ENCODE measurements around the gene GPR148.

GPR148 gene

DNA sequence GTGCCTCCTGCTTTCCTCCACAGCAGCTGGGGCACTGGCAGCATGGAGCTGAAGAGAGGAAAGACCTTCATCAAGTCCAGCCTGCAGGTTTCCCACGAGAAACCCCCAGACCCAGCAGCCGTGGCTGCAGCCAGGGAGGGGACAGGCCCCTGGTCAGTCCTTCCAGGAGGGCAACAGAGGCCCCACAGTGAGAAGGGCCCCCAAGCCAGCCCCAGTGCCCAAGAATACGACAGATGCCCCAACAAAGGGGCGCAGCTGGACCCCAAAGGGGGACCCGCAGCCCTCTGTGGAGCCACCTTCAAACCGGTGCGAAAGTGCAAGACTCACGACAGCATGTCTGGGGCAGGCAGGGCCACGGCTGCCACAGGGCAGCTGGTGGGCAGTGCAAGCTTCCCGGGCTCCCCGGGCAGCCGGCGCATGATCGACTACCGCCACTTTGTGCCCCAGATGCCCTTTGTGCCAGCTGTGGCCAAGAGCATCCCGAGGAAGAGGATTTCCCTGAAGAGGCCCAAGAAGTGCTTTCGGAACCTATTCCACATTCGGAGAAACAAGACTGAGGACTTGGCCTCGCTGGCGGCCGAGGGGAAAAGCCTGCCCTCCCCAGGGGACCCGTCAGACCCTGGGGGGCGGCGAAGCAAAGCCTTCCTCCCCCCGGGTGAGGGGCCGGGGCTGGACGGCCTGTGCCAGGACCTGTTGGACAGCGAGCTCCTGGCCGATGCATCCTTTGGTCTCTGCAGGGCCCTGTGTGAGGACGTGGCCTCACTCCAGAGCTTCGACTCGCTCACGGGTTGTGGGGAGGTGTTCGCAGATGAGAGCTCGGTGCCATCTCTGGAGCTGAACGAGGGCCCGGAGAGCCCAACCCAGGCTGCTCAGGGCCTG, 33.4 kb downstream of the GPR148 start:
- no peak overlapping the region for H3K4me3 ChIP-seq (ENCODE audit: low read length)
- DNase-seq (ENCODE audit: low read depth) = no peak
- TF ChIP-seq, protein P1, sequence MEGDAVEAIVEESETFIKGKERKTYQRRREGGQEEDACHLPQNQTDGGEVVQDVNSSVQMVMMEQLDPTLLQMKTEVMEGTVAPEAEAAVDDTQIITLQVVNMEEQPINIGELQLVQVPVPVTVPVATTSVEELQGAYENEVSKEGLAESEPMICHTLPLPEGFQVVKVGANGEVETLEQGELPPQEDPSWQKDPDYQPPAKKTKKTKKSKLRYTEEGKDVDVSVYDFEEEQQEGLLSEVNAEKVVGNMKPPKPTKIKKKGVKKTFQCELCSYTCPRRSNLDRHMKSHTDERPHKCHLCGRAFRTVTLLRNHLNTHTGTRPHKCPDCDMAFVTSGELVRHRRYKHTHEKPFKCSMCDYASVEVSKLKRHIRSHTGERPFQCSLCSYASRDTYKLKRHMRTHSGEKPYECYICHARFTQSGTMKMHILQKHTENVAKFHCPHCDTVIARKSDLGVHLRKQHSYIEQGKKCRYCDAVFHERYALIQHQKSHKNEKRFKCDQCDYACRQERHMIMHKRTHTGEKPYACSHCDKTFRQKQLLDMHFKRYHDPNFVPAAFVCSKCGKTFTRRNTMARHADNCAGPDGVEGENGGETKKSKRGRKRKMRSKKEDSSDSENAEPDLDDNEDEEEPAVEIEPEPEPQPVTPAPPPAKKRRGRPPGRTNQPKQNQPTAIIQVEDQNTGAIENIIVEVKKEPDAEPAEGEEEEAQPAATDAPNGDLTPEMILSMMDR (conservative IDR thresholded peaks at IDR 0.05; ENCODE audit: low read length) = no peak

DNA sequence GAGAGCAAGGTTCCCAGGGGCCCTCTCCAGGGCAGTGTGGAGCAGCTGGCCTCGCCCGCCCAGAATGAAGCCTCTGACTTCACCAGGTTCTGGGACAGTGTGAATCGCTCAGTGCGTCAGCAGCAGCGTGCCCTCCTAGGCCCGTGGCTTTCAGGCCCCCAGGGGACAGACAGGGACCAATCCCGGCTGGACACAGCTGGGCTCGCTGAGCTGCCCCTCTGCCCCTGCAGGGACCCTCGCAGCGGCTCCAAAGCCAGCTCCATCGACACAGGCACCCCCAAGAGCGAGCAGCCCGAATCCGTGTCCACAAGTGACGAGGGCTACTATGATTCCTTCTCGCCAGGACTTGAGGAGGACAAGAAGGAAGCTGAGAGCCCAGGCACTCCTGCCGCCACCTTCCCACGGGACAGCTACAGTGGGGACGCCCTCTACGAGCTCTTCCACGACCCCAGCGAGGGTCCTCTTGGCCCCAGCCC, 34.1 kb downstream of the GPR148 start:
- H3K4me3 ChIP-seq (ENCODE audit: low read length) = no peak overlapping the region
- TF ChIP-seq, protein P1 (conservative IDR thresholded peaks at IDR 0.05; ENCODE audit: low read length) = no peak
- no peak for DNase-seq (ENCODE audit: low read depth)

DNA sequence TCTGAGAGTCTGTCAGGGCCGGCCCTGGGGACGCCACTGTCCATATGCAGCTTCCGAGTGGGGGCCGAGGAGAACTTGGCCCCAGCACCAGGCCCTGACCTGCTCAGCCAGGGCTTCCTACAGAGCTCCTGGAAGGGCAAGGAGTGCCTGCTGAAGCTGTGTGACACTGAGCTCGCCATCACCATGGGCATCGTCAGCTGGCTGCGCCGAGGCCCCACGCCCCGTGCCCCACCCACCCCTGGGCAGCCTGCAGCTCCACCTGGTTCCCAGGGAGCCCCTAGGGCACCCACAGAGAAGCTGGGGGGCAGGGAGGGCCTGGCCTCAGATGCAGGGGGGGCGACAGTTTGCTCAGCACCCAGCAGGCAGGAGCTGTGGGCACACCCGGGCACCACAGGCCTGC, 34.5 kb downstream of the GPR148 start:
- DNase-seq (ENCODE audit: low read depth) = no peak
- TF ChIP-seq, protein P1 (conservative IDR thresholded peaks at IDR 0.05; ENCODE audit: low read length) = no peak
- H3K4me3 ChIP-seq (ENCODE audit: low read length) = no peak overlapping the region

DNA sequence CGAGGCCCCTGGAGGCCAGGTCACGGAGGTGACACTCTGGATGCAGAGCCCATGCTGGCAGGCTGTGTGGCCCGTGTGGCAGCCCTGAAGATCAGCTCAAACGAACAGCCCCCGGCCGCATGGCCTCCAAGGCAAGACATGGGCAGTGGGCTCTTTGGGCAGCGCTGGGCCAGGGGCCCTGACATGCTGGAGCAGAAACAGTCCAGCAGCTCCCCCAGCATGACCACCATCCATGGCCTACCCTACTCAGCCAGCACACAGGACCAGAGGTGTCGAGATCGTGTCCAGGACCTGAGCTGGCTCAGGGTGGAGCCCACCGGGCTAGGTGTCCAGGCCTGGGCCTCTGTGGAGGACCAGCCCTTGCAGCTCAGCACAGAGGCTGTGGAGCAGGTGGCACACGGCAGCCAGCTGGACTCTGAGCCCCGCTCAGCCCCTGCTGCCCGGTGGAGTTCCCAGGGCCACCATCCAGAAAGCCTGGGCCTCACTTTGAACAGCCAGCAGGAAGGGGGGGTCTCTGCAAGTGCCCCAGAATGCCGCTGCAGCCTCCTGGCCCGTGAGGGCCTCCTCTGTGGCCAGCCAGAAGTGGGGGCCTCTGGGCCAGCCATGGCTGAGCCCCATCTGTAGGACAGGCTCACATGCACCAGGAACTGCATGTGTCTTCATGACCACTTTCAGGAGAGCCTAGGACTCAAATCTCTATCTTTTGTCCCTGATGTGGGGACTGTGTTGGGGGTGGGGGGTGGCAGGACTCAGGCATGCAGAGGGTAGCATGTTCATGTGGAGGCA, 35.4 kb downstream of the GPR148 start:
- TF ChIP-seq, protein P1 (conservative IDR thresholded peaks at IDR 0.05; ENCODE audit: low read length) = no peak
- no peak for DNase-seq (ENCODE audit: low read depth)
- no peak overlapping the region for H3K4me3 ChIP-seq (ENCODE audit: low read length)

DNA sequence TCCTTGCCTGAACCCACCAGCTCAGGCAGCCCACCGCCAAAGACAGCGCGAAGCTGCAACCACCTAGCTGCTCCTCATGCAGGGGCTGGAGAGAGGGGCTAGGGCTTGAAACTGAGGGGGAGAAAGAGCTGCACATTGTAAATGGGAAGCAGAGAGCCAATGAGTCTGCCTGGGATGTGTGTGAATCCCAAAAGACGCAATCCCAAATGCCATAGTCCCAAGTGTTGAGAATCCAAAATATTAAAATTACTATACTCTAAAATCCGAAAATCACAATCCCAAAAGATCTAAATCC, 35.9 kb downstream of the GPR148 start:
- no peak overlapping the region for H3K4me3 ChIP-seq (ENCODE audit: low read length)
- TF ChIP-seq, protein P1 (conservative IDR thresholded peaks at IDR 0.05; ENCODE audit: low read length) = no peak
- DNase-seq (ENCODE audit: low read depth) = no peak

DNA sequence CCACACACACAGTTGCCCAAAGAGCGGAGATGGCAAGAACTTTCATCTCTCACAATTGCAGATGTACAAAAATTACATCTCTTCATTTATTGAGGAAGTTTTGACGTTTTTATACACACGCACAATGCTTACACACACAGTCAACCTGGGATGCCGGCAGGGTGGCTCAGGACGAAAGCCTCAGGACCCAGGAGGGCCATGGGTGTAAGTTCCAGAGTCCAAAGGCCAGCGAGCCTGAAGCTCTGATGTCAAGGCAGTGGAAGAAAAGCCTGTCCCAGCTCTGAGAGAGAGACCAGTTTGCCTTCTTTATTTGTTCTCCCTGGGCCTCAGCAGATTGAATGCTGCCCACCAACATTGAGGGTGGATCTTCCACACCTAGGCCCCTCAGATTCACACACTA, 36.6 kb downstream of the GPR148 start:
- no peak overlapping the region for H3K4me3 ChIP-seq (ENCODE audit: low read length)
- TF ChIP-seq, protein P1 (conservative IDR thresholded peaks at IDR 0.05; ENCODE audit: low read length) = no peak
- DNase-seq (ENCODE audit: low read depth) = no peak

Data from AG10803 (cell line).